HFFc6 (cell line): Measurements from ENCODE around the gene OGA. TPM values are rescaled to one million over a fixed set of nuclear protein-coding genes. Genes with fewer than 3 reads are reported as not detected.

ENCODE experiments used
- DNase-seq: peaks from one replicate; pipeline ENCODE4 v3.0.0-alpha.2; 2018
- H3K27ac Mint-ChIP-seq: 2 replicates; pipeline ENCODE4 v1.8.0; 2020; ENCODE audit warnings: mild to moderate bottlenecking, mixed read lengths
- H3K27me3 Mint-ChIP-seq: 2 replicates; pipeline ENCODE4 v1.8.0; 2021; ENCODE audit warnings: mild to moderate bottlenecking, moderate library complexity, mixed read lengths; ENCODE audit not compliant: insufficient read depth
- H3K36me3 Mint-ChIP-seq: 2 replicates; pipeline ENCODE4 v1.8.0; 2021; ENCODE audit warnings: low read depth, mixed read lengths
- H3K4me1 Mint-ChIP-seq: 2 replicates; pipeline ENCODE4 v1.8.0; 2020; ENCODE audit warnings: low read depth, mixed read lengths
- H3K4me3 Mint-ChIP-seq: 2 replicates; pipeline ENCODE4 v1.8.0; 2020; ENCODE audit warnings: mild to moderate bottlenecking, moderate library complexity, mixed read lengths
- H3K9me3 Mint-ChIP-seq: 2 replicates; pipeline ENCODE4 v1.8.0; 2020; ENCODE audit warnings: mild to moderate bottlenecking, mixed read lengths
- total RNA-seq, 6 experiments: library from RNA; stranded (reverse); fragmentation: NEBNext Ultra II Directional; extraction: Animal tissue kit (Norgen Biotek cat#: 25700); gene quantifications; 2 replicates in 1 of 6; 3 replicates in 5 of 6; pipeline ENCODE4 v1.2.3, GENCODE V29; 2021
- TF ChIP-seq, protein P1 (sequence below): fragments of 200-600 bp; sonication (generic); IDR thresholded peaks from 2 replicates; pipeline ENCODE4 v1.5.0; 2021; ENCODE audit warnings: antibody characterized with exemption, mild to moderate bottlenecking

Gene OGA
- total RNA-seq, 6 experiments from 2014 or later: 56.2 to 61.6 (median 59.1) TPM

DNA sequence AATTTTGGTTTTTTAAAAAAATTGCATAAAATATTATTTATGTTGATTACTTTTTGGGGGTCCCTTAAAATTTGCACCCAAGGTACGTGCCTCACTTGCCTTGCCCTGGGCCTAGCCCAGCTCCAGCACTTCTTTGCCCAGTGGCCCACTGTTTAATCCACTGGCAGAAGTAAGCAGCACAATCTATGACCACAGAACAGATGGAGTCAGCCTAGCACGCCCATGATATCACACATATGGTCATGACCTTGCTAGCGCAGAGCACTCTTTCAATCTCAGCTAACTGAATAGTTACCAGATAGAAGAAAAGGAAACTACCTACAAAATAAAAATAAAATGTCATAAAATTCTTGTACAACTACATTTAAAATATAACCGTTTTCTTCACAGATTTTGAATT lies 5.6 kb downstream of the OGA start:
- peaks cover 44% of the 10 kb centered on the region for H3K4me1 Mint-ChIP-seq
- no peak overlapping the region for H3K4me3 Mint-ChIP-seq
- peaks cover 54% of the 10 kb centered on the region for H3K36me3 Mint-ChIP-seq
- TF ChIP-seq, protein P1, sequence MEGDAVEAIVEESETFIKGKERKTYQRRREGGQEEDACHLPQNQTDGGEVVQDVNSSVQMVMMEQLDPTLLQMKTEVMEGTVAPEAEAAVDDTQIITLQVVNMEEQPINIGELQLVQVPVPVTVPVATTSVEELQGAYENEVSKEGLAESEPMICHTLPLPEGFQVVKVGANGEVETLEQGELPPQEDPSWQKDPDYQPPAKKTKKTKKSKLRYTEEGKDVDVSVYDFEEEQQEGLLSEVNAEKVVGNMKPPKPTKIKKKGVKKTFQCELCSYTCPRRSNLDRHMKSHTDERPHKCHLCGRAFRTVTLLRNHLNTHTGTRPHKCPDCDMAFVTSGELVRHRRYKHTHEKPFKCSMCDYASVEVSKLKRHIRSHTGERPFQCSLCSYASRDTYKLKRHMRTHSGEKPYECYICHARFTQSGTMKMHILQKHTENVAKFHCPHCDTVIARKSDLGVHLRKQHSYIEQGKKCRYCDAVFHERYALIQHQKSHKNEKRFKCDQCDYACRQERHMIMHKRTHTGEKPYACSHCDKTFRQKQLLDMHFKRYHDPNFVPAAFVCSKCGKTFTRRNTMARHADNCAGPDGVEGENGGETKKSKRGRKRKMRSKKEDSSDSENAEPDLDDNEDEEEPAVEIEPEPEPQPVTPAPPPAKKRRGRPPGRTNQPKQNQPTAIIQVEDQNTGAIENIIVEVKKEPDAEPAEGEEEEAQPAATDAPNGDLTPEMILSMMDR: no peak
- H3K27me3 Mint-ChIP-seq: peaks cover 1% of the 10 kb centered on the region; the same call in 1 of the 2 replicates
- H3K9me3 Mint-ChIP-seq: no peaks in the 10 kb centered on the region
- DNase-seq: no peak
- H3K27ac Mint-ChIP-seq: no peak overlapping the region

DNA sequence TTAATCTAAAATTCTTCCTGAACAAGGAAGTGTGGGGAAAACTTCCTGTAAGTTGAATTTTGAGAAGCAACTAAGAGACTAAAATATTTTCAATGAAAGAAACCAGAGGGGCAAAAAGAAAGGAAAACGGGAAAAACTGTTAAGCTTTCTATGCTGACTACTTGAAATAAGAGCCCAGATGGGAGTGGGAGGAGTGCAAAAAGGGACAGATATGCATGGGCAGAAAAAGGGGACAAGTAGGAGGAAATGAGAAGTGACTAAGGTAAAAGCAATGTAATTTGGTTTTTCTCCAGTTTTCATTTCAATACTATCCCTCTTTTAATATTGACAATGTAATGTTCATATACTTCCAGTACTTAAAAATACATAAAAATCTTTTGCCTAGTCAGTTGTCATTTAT lies 11.1 kb downstream of the OGA start:
- DNase-seq: no peak
- Mint-ChIP-seq H3K36me3 (peaks cover 23% of the 10 kb centered on the region), H3K27me3 (peaks cover 2% of the 10 kb centered on the region; the same call in 1 of the 2 replicates), H3K9me3 (no peaks in the 10 kb centered on the region), H3K4me3 (no peak overlapping the region; the same call in 1 of the 2 replicates), H3K4me1 (peaks cover 25% of the 10 kb centered on the region), H3K27ac (no peak overlapping the region)
- TF ChIP-seq, protein P1: no peak

DNA sequence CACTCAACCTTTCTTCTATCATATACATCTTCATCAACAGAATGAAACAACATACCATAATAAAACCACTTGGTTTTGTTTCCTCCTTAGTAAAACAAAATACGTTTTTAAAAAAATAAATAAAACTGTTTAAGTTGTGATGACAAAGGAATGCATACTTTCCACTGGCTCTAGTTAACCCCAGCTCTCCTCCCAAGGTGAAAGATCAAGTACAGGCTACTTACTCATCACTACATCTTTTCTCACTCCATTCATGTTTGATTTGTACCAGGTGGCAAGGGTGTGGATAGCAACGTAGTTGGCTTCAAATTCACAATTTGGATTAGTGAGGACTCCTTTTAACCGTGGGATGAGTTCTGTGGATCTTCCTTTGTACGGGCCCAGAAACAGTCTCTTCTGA lies 14.7 kb downstream of the OGA start:
- H3K4me3 Mint-ChIP-seq: no peak overlapping the region
- peaks cover 18% of the 10 kb centered on the region for H3K4me1 Mint-ChIP-seq
- TF ChIP-seq, protein P1: no peak
- 0 out of 2 replicates have a peak overlapping the region, but pooled peaks have one; percentile 20 for H3K27ac Mint-ChIP-seq
- peaks cover 45% of the 10 kb centered on the region for H3K36me3 Mint-ChIP-seq
- no peak for DNase-seq
- peaks cover 2% of the 10 kb centered on the region for H3K27me3 Mint-ChIP-seq
- H3K9me3 Mint-ChIP-seq: no peaks in the 10 kb centered on the region

DNA sequence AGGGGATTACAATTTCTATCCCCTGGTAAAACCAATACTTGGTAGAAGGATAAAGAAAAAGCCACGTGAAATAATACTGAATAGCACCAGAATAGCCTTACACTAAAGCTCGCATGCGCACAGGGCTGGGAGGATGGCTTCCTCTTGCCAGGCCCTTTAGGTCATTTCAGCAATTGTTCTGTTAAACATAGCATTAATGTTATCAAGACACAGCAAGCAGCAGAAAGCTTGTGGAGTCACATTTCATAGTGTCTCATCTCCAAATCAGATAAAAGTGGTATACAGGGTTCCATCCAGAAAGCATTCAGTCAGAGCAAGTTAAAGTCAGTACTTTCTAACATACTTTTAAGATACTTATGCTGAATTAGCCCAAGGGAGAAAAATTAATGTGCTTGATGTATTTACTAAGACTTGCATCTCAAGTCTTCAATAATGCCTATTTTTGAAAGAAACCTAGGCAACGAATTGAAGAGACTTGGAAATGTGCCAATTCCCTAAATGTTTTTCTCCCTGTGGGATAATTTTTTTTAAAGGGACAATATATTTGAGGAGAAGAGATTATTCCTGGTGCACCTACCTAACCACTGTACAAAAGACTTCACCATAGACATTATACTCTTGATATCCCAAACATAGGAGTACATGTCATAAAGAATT lies 20.7 kb downstream of the OGA start:
- TF ChIP-seq, protein P1: no peak
- Mint-ChIP-seq H3K4me1 (no peaks in the 10 kb centered on the region), H3K27me3 (no peaks in the 10 kb centered on the region; the same call in none of the 2 replicates), H3K9me3 (no peaks in the 10 kb centered on the region), H3K27ac (peak overlapping the region; percentile 26; the same call in 1 of the 2 replicates), H3K36me3 (peaks cover 68% of the 10 kb centered on the region), H3K4me3 (no peak overlapping the region)
- DNase-seq: no peak

DNA sequence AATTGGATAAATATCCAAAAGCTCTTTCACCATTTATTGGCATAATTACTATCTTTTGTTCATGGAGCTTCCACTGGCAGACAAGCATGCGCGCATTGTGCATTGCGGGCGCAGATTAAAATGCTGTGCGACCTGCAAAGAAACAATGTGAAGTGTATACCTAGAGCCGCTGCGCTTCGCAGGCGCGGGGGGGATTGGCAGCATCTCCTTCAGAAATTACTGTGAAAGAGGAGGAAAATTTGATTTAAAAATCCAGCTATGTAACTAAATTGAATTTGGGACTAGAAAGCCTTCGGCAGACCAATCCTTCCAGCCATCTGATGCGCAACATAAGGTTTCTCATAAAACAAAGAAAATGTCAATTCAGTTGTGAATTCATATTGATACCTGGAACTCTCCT lies 24.7 kb downstream of the OGA start:
- Mint-ChIP-seq H3K4me3 (no peak overlapping the region), H3K27me3 (no peaks in the 10 kb centered on the region; the same call in 1 of the 2 replicates), H3K4me1 (no peaks in the 10 kb centered on the region), H3K36me3 (peaks cover 46% of the 10 kb centered on the region), H3K27ac (no peak overlapping the region), H3K9me3 (no peaks in the 10 kb centered on the region)
- DNase-seq: no peak
- TF ChIP-seq, protein P1: no peak
